ENCODE data around the gene DDA1. TPM values are rescaled to one million over a fixed set of nuclear protein-coding genes. Genes with fewer than 3 reads are reported as not detected.

Gene DDA1
- total and polyA plus RNA-seq, 2 experiments from 2014 or later: 43.1 to 60.0 TPM

DNA sequence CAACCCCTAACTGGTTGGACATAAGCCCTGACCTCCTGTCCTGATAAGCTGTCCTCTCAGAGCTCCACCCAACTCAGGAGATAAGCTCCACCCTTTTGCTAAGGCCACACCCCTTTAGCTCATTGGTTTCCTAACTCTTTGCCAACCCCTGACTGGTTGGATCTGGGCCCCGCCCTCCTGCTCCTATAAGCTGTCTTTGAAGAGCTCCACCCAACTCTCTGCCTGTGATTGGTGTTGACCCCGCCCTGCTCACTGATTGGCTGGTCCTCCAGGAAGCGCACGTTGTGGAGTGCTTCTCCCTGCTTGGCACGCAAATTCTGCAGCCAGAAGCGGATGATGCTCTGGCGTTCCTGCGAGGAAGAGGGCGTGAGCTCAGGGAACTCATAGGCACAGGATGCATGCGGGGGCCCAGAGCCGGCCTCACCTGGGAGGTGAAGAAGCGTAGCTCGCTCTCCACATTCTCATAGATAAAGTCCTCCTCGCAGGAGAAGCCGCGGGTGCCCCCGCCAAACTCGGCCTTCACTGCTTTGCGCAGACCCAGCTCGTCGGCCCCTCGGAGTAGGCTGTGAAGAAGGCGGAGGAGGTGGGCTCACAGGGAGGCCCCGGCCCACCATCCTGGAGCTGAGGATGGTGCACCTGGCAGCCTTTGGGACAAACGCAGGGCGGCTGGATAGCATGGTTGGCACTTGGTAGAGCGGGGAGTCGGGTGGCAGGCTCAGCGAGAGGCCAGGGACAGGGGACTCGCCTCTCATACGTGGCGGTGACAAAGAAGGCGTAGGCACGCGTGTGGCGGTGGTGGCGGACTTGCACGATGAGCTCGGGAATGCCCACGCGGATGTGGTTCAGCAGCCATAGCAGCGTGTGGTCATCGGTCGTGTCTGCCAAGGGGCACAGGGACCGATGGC is 23.6 kb downstream of the DDA1 start:
- Histone ChIP-seq H3K27ac (no peak overlapping the region), H3K9me2 (replicated peaks; ENCODE audit: insufficient read depth) (no peaks in the 10 kb centered on the region), H3K9me3 (ENCODE audit: low read depth) (no peaks in the 10 kb centered on the region), H2AFZ (no peak overlapping the region), H3K4me3 (no peak overlapping the region), H3K79me2 (peaks cover 11% of the 10 kb centered on the region), H3K4me1 (ENCODE audit: insufficient read depth) (peaks cover 25% of the 10 kb centered on the region), H3K27me3 (no peaks in the 10 kb centered on the region), H3K36me3 (replicated peaks; ENCODE audit: insufficient read depth, low read depth) (no peaks in the 10 kb centered on the region), H3K4me2 (no peak overlapping the region), H4K20me1 (ENCODE audit: insufficient read depth, poor library complexity, severe bottlenecking) (no peaks in the 10 kb centered on the region)
- peak; percentile 47 for DNase-seq (ENCODE audit: low spot score)
- 96% methylated on average over 44 of the region's 45 CpGs for WGBS (ENCODE audit: low lambda C conversion rate, missing lambda C conversion rate)
- no peak for TF ChIP-seq EZH2 (IDR thresholded peaks at IDR 0.05; ENCODE audit: borderline replicate concordance)
- TF ChIP-seq, protein P1, sequence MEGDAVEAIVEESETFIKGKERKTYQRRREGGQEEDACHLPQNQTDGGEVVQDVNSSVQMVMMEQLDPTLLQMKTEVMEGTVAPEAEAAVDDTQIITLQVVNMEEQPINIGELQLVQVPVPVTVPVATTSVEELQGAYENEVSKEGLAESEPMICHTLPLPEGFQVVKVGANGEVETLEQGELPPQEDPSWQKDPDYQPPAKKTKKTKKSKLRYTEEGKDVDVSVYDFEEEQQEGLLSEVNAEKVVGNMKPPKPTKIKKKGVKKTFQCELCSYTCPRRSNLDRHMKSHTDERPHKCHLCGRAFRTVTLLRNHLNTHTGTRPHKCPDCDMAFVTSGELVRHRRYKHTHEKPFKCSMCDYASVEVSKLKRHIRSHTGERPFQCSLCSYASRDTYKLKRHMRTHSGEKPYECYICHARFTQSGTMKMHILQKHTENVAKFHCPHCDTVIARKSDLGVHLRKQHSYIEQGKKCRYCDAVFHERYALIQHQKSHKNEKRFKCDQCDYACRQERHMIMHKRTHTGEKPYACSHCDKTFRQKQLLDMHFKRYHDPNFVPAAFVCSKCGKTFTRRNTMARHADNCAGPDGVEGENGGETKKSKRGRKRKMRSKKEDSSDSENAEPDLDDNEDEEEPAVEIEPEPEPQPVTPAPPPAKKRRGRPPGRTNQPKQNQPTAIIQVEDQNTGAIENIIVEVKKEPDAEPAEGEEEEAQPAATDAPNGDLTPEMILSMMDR (IDR thresholded peaks at IDR 0.05; ENCODE audit: poor library complexity): no peak
- no peak for TF ChIP-seq EZH2phosphoT487 (IDR thresholded peaks at IDR 0.05; ENCODE audit: low read depth, severe bottlenecking, unreplicated experiment)

DNA sequence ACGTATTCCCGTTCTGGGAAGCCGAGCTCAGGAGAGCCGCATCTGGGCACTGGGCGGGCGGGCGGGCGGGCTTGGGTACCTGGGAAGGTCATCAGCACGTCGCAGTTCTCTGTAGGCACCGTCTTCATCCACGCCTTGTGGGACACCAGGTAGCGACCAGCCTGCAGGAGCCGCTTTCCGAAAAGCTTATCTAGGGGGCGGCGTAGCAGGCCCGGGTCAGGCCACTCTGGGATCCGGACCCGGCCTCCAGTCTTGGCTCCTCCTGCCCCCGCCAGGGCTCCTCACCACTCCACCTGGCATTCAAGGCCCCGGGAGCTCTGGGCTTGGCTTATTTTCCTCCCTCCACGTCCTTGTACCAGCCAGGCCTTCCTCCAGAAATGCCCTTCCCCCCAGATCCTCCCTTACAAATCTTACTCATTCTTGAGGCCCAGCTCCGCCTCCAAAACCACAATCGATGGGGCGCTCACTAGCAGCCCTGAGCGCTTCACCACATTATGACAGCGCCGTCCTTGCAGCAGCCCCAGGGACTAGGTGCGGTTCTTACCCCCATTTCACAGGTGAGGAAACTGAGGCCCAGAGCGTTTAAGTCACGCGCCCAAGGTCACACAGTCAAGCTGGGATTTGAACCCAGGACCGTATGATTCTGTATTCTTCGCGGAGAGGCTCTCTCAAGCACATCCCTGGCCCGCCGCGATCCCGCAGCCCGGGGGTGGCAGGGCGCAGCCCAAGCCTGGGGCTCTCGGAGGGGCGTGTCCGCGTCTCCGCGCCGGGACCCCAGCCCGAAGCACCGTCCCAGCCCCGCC is 24.4 kb downstream of the DDA1 start:
- Histone ChIP-seq H3K4me3 (peak overlapping the region; percentile 90), H3K27ac (peak overlapping the region; percentile 45), H3K9me3 (ENCODE audit: low read depth) (no peaks in the 10 kb centered on the region), H4K20me1 (ENCODE audit: insufficient read depth, poor library complexity, severe bottlenecking) (no peaks in the 10 kb centered on the region), H3K79me2 (peaks cover 17% of the 10 kb centered on the region), H3K4me1 (ENCODE audit: insufficient read depth) (peaks cover 23% of the 10 kb centered on the region), H3K4me2 (peak overlapping the region; percentile 90), H3K9me2 (replicated peaks; ENCODE audit: insufficient read depth) (no peaks in the 10 kb centered on the region), H3K36me3 (replicated peaks; ENCODE audit: insufficient read depth, low read depth) (no peaks in the 10 kb centered on the region), H3K27me3 (no peaks in the 10 kb centered on the region), H2AFZ (peak overlapping the region; percentile 88)
- DNase-seq (ENCODE audit: low spot score): peak; percentile 54
- no peak for TF ChIP-seq EZH2phosphoT487 (IDR thresholded peaks at IDR 0.05; ENCODE audit: low read depth, severe bottlenecking, unreplicated experiment)
- TF ChIP-seq, protein P1 (IDR thresholded peaks at IDR 0.05; ENCODE audit: poor library complexity): no peak
- TF ChIP-seq EZH2 (IDR thresholded peaks at IDR 0.05; ENCODE audit: borderline replicate concordance): no peak
- 24% methylated on average over 41 of the region's 52 CpGs for WGBS (ENCODE audit: low lambda C conversion rate, missing lambda C conversion rate)

DNA sequence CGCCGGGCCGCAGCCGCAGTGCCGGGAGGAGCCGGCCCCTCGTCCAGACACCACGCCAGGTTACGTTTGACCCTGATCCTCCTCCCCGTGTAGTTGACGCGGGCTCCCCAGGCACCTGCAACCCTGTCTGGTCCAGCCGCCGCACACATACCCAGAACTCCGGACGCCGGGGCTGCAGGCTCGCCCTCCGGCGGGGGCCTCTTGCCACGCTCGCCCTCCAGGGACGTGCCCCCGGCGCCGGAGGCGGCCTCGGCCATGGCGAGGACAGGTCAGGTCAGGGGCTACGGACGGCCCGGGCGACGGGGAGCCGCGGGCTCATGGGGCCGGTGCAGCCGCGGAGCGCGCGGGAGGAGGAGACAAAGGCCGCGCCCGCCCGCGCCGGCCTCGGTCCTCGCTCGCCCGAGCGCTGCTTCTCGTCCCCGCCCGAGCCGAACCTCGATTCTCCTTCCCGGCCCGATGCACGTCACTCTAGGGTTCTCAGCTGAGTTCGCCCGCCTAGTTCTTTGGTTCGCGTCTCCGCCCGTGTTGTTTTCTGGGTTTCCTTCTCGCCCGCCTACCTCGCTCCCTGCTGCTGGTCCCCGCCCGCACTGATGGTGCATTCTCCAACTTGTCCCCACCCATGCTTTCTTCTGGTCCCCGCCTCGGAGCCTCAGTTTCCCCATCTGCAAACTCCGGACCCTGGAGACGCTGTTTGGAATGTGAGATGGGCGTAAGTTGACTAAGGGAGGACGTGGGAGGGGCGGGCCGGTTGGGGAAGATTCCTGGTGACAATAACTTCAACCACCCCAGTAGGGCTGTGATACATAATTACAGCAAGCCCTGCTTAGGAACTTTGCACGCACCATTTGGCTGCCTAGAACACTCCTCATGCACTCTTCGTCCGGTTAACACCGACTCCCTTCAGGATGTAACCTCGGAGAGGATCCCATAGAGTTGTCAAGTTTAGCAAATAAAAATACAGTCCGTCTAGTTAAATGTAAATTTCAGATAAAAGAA is 25.3 kb downstream of the DDA1 start, which contains the start of gene ANO8:
Gene ANO8, minus strand, starts transcription at position 442 of the 996 bp plus-strand sequence. Its CDS starts 185 bp downstream, at position 257.
- H3K9me2 ChIP-seq (replicated peaks; ENCODE audit: insufficient read depth): no peaks in the 10 kb centered on the region
- TF ChIP-seq, protein P1 (IDR thresholded peaks at IDR 0.05; ENCODE audit: poor library complexity): no peak
- TF ChIP-seq EZH2phosphoT487 (IDR thresholded peaks at IDR 0.05; ENCODE audit: low read depth, severe bottlenecking, unreplicated experiment) (no peak), EZH2 (IDR thresholded peaks at IDR 0.05; ENCODE audit: borderline replicate concordance) (no peak)
- peak; percentile 97 for DNase-seq (ENCODE audit: low spot score)
- H4K20me1 ChIP-seq (ENCODE audit: insufficient read depth, poor library complexity, severe bottlenecking): no peaks in the 10 kb centered on the region
- H3K4me3 ChIP-seq: peak within 1 kb of the TSS; percentile 90
- no peaks in the 10 kb centered on the region for H3K27me3 ChIP-seq
- peaks cover 16% of the 10 kb centered on the region for H3K4me1 ChIP-seq (ENCODE audit: insufficient read depth)
- peak within 1 kb of the TSS; percentile 45 for H3K27ac ChIP-seq
- no peaks in the 10 kb centered on the region for H3K36me3 ChIP-seq (replicated peaks; ENCODE audit: insufficient read depth, low read depth)
- 5% methylated on average over 80 of the region's 86 CpGs for WGBS (ENCODE audit: low lambda C conversion rate, missing lambda C conversion rate)
- no peaks in the 10 kb centered on the region for H3K9me3 ChIP-seq (ENCODE audit: low read depth)
- H2AFZ ChIP-seq: peak within 1 kb of the TSS; percentile 88
- peaks cover 17% of the 10 kb centered on the region for H3K79me2 ChIP-seq
- H3K4me2 ChIP-seq: peak within 1 kb of the TSS; percentile 90

All from hepatocyte (in vitro differentiated cells).